GM12891 (cell line): ENCODE results near the gene SLC9A8.
A peak's percentile ranks its signal among the peaks of the same experiment; 100 is the strongest.

Experiments used
- DNase-seq: peaks from one replicate; pipeline ENCODE4 v3.0.0; 2011; ENCODE audit warnings: low spot score; ENCODE audit not compliant: insufficient read length
- FAIRE-seq: peaks from 2 replicates; lab custom pipeline; 2011; peaks lifted over from hg19 to GRCh38; lab: Jason Lieb, UNC
- PAX5 ChIP-seq: IDR thresholded peaks from 2 replicates; pipeline ENCODE4 v1.6.1; 2011; ENCODE audit warnings: low read length, moderate library complexity, mild to moderate bottlenecking; ENCODE audit not compliant: insufficient read depth, severe bottlenecking
- POLR2A ChIP-seq: IDR thresholded peaks from 2 replicates; pipeline ENCODE4 v1.6.1; 2011; ENCODE audit warnings: low read depth, low read length, control low read depth
- POLR2AphosphoS5 ChIP-seq: IDR thresholded peaks from 2 replicates; pipeline ENCODE4 v1.6.1; 2011; ENCODE audit warnings: low read depth, low read length, control low read depth
- POU2F2 ChIP-seq: IDR thresholded peaks from 2 replicates; pipeline ENCODE4 v1.6.1; 2011; ENCODE audit warnings: low read depth, mild to moderate bottlenecking, control low read depth, low read length, moderate library complexity
- SPI1 ChIP-seq: IDR thresholded peaks from 2 replicates; pipeline ENCODE4 v1.6.1; 2011; ENCODE audit warnings: low read depth, low read length, control low read depth
- TAF1 ChIP-seq: IDR thresholded peaks from 2 replicates; pipeline ENCODE4 v1.6.1; 2011; ENCODE audit warnings: low read depth, low read length, control low read depth

The SLC9A8 gene

GRCh38 chr20:49883246-49883802 is 70.7 kb downstream of the SLC9A8 start:
- TF ChIP-seq POU2F2 (no peak), POLR2AphosphoS5 (no peak), TAF1 (no peak), PAX5 (no peak), SPI1 (no peak), POLR2A (no peak)
- FAIRE-seq (no peak), DNase-seq (no peak)

GRCh38 chr20:49885558-49886332 is 73.1 kb downstream of the SLC9A8 start:
- TF ChIP-seq TAF1 (no peak), PAX5 (no peak), SPI1 (no peak)
- FAIRE-seq (no peak), DNase-seq (no peak)

- no peak for FAIRE-seq
- no peak for TF ChIP-seq SPI1
- TF ChIP-seq PAX5 = no peak
- no peak for TF ChIP-seq TAF1
- no peak for DNase-seq
Observed at GRCh38 chr20:49886571-49887213, 74.1 kb downstream of the SLC9A8 start.

GRCh38 chr20:49887251-49888211 is 74.9 kb downstream of the SLC9A8 start:
- DNase-seq = no peak
- TF ChIP-seq PAX5 = no peak
- TF ChIP-seq SPI1 = no peak
- no peak for TF ChIP-seq POU2F2
- no peak for TF ChIP-seq TAF1
- TF ChIP-seq POLR2AphosphoS5 = no peak
- TF ChIP-seq POLR2A = no peak
- FAIRE-seq = no peak

- FAIRE-seq (peak; percentile 70), DNase-seq (peak; percentile 81)
- TF ChIP-seq POLR2A (no peak), POLR2AphosphoS5 (no peak), SPI1 (no peak), POU2F2 (no peak; the same call in 1 of the 2 replicates), PAX5 (no peak), TAF1 (no peak)
Observed at GRCh38 chr20:49888212-49889000, 75.8 kb downstream of the SLC9A8 start.

GRCh38 chr20:49889001-49889934 is 76.6 kb downstream of the SLC9A8 start:
- FAIRE-seq = no peak
- no peak for DNase-seq
- TF ChIP-seq POLR2A (no peak), POU2F2 (no peak), TAF1 (no peak), PAX5 (no peak), SPI1 (no peak), POLR2AphosphoS5 (no peak)

- no peak for TF ChIP-seq POLR2A
- TF ChIP-seq POLR2AphosphoS5 = no peak
- no peak for TF ChIP-seq TAF1
- TF ChIP-seq SPI1 = no peak
- no peak for TF ChIP-seq PAX5
- TF ChIP-seq POU2F2 = no peak
- FAIRE-seq (no peak), DNase-seq (no peak)
Observed at GRCh38 chr20:49889935-49890333, 77.3 kb downstream of the SLC9A8 start.
